IMR-90 (cell line): ENCODE data around the gene DCP1A. TPM values are rescaled to one million over a fixed set of nuclear protein-coding genes. Genes with fewer than 3 reads are reported as not detected.

Source experiments
- ATAC-seq: fragments of 200-7000 bp; cut with Tn5 transposase; 2 replicates; pipeline ENCODE4 v1.9.1; 2020; ENCODE audit warnings: low read depth, mild to moderate bottlenecking, moderate library complexity
- BruUV-seq: library from RNA; stranded (reverse); fragments of 400-500 nt; replicated peaks from 2 replicates; lab custom pipeline; 2021; lab: Mats Ljungman, UMichigan
- CTCF ChIA-PET: fragments of 300-600 bp; formaldehyde crosslinking; extraction: SDS; loops from one replicate; lab custom pipeline; 2021; ENCODE audit warnings: antibody characterized with exemption; lab: Yijun Ruan, JAX
- POLR2A ChIA-PET: fragments of 300-600 bp; sonication (Branson Sonifier 250); formaldehyde crosslinking; loops from one replicate; lab custom pipeline; 2022; ENCODE audit warnings: antibody characterized with exemption; ENCODE audit not compliant: unreplicated experiment; lab: Charles Lee
- DNase-seq: peaks from one replicate; pipeline ENCODE4 v3.0.0; 2013
- H2AFZ ChIP-seq: replicated peaks from 2 replicates; pipeline ENCODE3; 2013; ENCODE audit warnings: low read length, mild to moderate bottlenecking; ENCODE audit not compliant: poor library complexity
- H2AK5ac ChIP-seq: 2 replicates; pipeline ENCODE4 v1.6.1; 2013; ENCODE audit warnings: low read depth, low read length, inconsistent platforms
- H2AK9ac ChIP-seq: replicated peaks from 2 replicates; pipeline ENCODE3; 2013; ENCODE audit warnings: mild to moderate bottlenecking, low read depth, low read length, moderate library complexity; ENCODE audit not compliant: poor library complexity
- H2BK120ac ChIP-seq: 2 replicates; pipeline ENCODE4 v1.6.1; 2013; ENCODE audit warnings: low read depth, low read length, inconsistent platforms
- H2BK15ac ChIP-seq: 3 replicates; pipeline ENCODE4 v1.6.1; 2013; ENCODE audit warnings: low read depth, low read length, inconsistent platforms
- H2BK20ac ChIP-seq: 2 replicates; pipeline ENCODE4 v1.6.1; 2013; ENCODE audit warnings: low read depth, mild to moderate bottlenecking, inconsistent platforms, low read length, moderate library complexity
- H2BK5ac ChIP-seq: 2 replicates; pipeline ENCODE4 v1.6.1; 2013; ENCODE audit warnings: mild to moderate bottlenecking, low read depth, low read length, inconsistent platforms; ENCODE audit not compliant: poor library complexity, severe bottlenecking
- H3K14ac ChIP-seq: replicated peaks from 2 replicates; pipeline ENCODE4 v1.6.1; 2013; ENCODE audit warnings: low read depth, low read length, inconsistent platforms
- H3K18ac ChIP-seq: 2 replicates; pipeline ENCODE4 v1.6.1; 2013; ENCODE audit warnings: low read depth, low read length, control low read depth
- H3K23ac ChIP-seq: 2 replicates; pipeline ENCODE4 v1.6.1; 2013; ENCODE audit warnings: low read depth, low read length, inconsistent platforms
- H3K27ac ChIP-seq: 2 replicates; pipeline ENCODE4 v1.5.1; 2013; ENCODE audit warnings: mild to moderate bottlenecking, control low read depth, low read length; ENCODE audit not compliant: insufficient read depth
- H3K27me3 ChIP-seq: 2 replicates; pipeline ENCODE4 v1.6.1; 2013; ENCODE audit warnings: low read length; ENCODE audit not compliant: control insufficient read depth, insufficient read depth
- H3K36me3 ChIP-seq: 2 replicates; pipeline ENCODE4 v1.6.1; 2013; ENCODE audit warnings: low read length, mixed read lengths; ENCODE audit not compliant: control insufficient read depth, insufficient read depth
- H3K4ac ChIP-seq: 2 replicates; pipeline ENCODE4 v1.6.1; 2013; ENCODE audit warnings: low read depth, low read length, inconsistent platforms
- H3K4me1 ChIP-seq: 2 replicates; pipeline ENCODE4 v1.6.1; 2013; ENCODE audit warnings: low read length, mixed read lengths; ENCODE audit not compliant: control insufficient read depth, insufficient read depth
- H3K4me2 ChIP-seq: 2 replicates; pipeline ENCODE4 v1.6.1; 2013; ENCODE audit warnings: low read depth, mild to moderate bottlenecking, control low read depth, low read length, moderate library complexity
- H3K4me3 ChIP-seq: 2 replicates; pipeline ENCODE4 v1.5.1; 2013; ENCODE audit warnings: low read depth, mild to moderate bottlenecking, control low read depth, low read length, moderate library complexity; ENCODE audit not compliant: insufficient read depth
- H3K56ac ChIP-seq: 2 replicates; pipeline ENCODE4 v1.6.1; 2013; ENCODE audit warnings: low read length, inconsistent platforms; ENCODE audit not compliant: insufficient read depth; ENCODE audit errors: extremely low read depth
- H3K79me1 ChIP-seq, 2 experiments: 2 replicates each; pipeline ENCODE4 v1.6.1; 2013; ENCODE audit warnings: low read length in 2 of 2, inconsistent platforms in 1 of 2, low read depth in 1 of 2
- H3K9ac ChIP-seq: 2 replicates; pipeline ENCODE4 v1.6.1; 2013; ENCODE audit warnings: low read depth, low read length, control low read depth
- H3K9me1 ChIP-seq: 2 replicates; pipeline ENCODE4 v1.6.1; 2013; ENCODE audit warnings: low read length, inconsistent platforms; ENCODE audit not compliant: insufficient read depth
- H3K9me3 ChIP-seq: 2 replicates; pipeline ENCODE4 v1.6.1; 2013; ENCODE audit warnings: low read length; ENCODE audit not compliant: control insufficient read depth, insufficient read depth
- H4K20me1 ChIP-seq: 2 replicates; pipeline ENCODE4 v1.6.1; 2013; ENCODE audit warnings: low read length, inconsistent platforms; ENCODE audit not compliant: insufficient read depth
- H4K5ac ChIP-seq: 2 replicates; pipeline ENCODE4 v1.6.1; 2013; ENCODE audit warnings: mild to moderate bottlenecking, low read depth, low read length, control low read depth
- H4K8ac ChIP-seq, 2 experiments: 2 replicates each; pipeline ENCODE4 v1.6.1; 2013; ENCODE audit warnings: low read depth in 2 of 2, low read length in 2 of 2, control low read depth in 1 of 2, inconsistent platforms in 1 of 2
- H4K91ac ChIP-seq: 2 replicates; pipeline ENCODE4 v1.6.1; 2013; ENCODE audit warnings: low read depth, low read length, inconsistent platforms; ENCODE audit not compliant: insufficient read depth
- BHLHE40 ChIP-seq: fragments of 150-350 bp; IDR thresholded peaks from 2 replicates; pipeline ENCODE4 v1.6.1; 2016; ENCODE audit warnings: mild to moderate bottlenecking, low read depth, low read length
- CEBPB ChIP-seq: IDR thresholded peaks from 2 replicates; pipeline ENCODE4 v1.6.1; 2012; ENCODE audit warnings: low read depth, low read length, improper control_type of control experiment
- CHD1 ChIP-seq: IDR thresholded peaks from 2 replicates; pipeline ENCODE4 v1.6.1; 2012; ENCODE audit warnings: low read depth, low read length, improper control_type of control experiment
- CTCF ChIP-seq: conservative IDR thresholded peaks from 2 replicates; pipeline ENCODE4 v1.5.1; 2012; ENCODE audit warnings: mild to moderate bottlenecking, low read depth, low read length, improper control_type of control experiment
- ELK1 ChIP-seq: fragments of 150-350 bp; IDR thresholded peaks from 2 replicates; pipeline ENCODE4 v1.6.1; 2016; ENCODE audit warnings: low read depth, mild to moderate bottlenecking, low read length, moderate library complexity, borderline replicate concordance
- FOS ChIP-seq: fragments of 150-350 bp; IDR thresholded peaks from 2 replicates; pipeline ENCODE4 v1.6.1; 2016; ENCODE audit warnings: low read depth, low read length
- MAFK ChIP-seq: IDR thresholded peaks from 2 replicates; pipeline ENCODE4 v1.6.1; 2012; ENCODE audit warnings: low read depth, low read length, improper control_type of control experiment
- MAZ ChIP-seq: IDR thresholded peaks from 2 replicates; pipeline ENCODE4 v1.6.1; 2012; ENCODE audit warnings: low read depth, mild to moderate bottlenecking, low read length, improper control_type of control experiment, moderate library complexity, borderline replicate concordance
- MXI1 ChIP-seq: IDR thresholded peaks from 2 replicates; pipeline ENCODE4 v1.6.1; 2012; ENCODE audit warnings: low read depth, mild to moderate bottlenecking, low read length, moderate library complexity, borderline replicate concordance
- NFE2L2 ChIP-seq: fragments of 150-350 bp; IDR thresholded peaks from 2 replicates; pipeline ENCODE4 v1.6.1; 2016; ENCODE audit warnings: low read depth, mild to moderate bottlenecking, low read length
- POLR2A ChIP-seq: IDR thresholded peaks from 2 replicates; pipeline ENCODE4 v1.6.1; 2012; ENCODE audit warnings: mild to moderate bottlenecking, low read depth, low read length
- RAD21 ChIP-seq: IDR thresholded peaks from 2 replicates; pipeline ENCODE4 v1.6.1; 2012; ENCODE audit warnings: low read length, improper control_type of control experiment
- RCOR1 ChIP-seq: IDR thresholded peaks from 2 replicates; pipeline ENCODE4 v1.6.1; 2012; ENCODE audit warnings: mild to moderate bottlenecking, low read length, improper control_type of control experiment; ENCODE audit not compliant: insufficient replicate concordance
- RFX5 ChIP-seq: IDR thresholded peaks from 2 replicates; pipeline ENCODE4 v1.8.0; 2012; ENCODE audit warnings: low read depth, mild to moderate bottlenecking, low read length, moderate library complexity
- SMC3 ChIP-seq: fragments of 150-350 bp; IDR thresholded peaks from 2 replicates; pipeline ENCODE4 v1.6.1; 2016; ENCODE audit warnings: low read depth, mild to moderate bottlenecking, antibody characterized with exemption, low read length, moderate library complexity
- USF2 ChIP-seq: fragments of 150-350 bp; IDR thresholded peaks from 2 replicates; pipeline ENCODE4 v1.6.1; 2017; ENCODE audit warnings: mild to moderate bottlenecking, antibody characterized with exemption, low read length, low read depth
- WGBS, 2 experiments: methylation state at CpG; one replicate each; pipeline versions ENCODE4 v1.1.5 to v1.1.7; 2013; ENCODE audit warnings: missing lambda C conversion rate in 2 of 2; ENCODE audit not compliant: insufficient read length in 1 of 2; ENCODE audit errors: extremely low coverage in 2 of 2; 5-methylcytosine and 5-hydroxymethylcytosine counted together
- dilution Hi-C: fragments of 300-500 bp; cut with HindIII; formaldehyde crosslinking; loops from one replicate; pipeline ENCODE4 v1.14.3; 2018; ENCODE audit warnings: low sequenced_read_pairs; ENCODE audit not compliant: unreplicated experiment
- in situ Hi-C: fragments of 300-500 bp; cut with MboI; formaldehyde crosslinking; loops from 3 replicates; pipeline ENCODE4 v1.14.3; 2019; ENCODE audit warnings: low sequenced_read_pairs, inconsistent platforms, mixed read lengths
- intact Hi-C: fragments of 100-400 bp; cut with micrococcal nuclease; formaldehyde crosslinking; loops from 2 replicates; pipeline ENCODE4 v1.10.0; 2022
- polyA plus RNA-seq, 3 experiments: library from polyadenylated mRNA; depleted of rRNA; stranded (reverse); fragments of >200 nt; gene quantifications; 2 replicates each; pipeline ENCODE4 v1.2.3, GENCODE V29; 2012; ENCODE audit warnings: low replicate concordance in 1 of 3
- total RNA-seq: library from RNA; depleted of rRNA; stranded (reverse); fragments of >200 nt; gene quantifications from 2 replicates; pipeline ENCODE4 v1.2.3, GENCODE V29; 2012

DCP1A gene
- total and polyA plus RNA-seq, 2 of the 4 experiments (the other 2 are of a cell fraction): 13.2 to 30.1 TPM

- Histone ChIP-seq H3K79me1 (peaks cover 3 to 17% of the 10 kb centered on the region in 2 experiments; a peak in 1 of 4 replicates), H2BK5ac (no peak overlapping the region), H2AK5ac (no peak overlapping the region), H4K20me1 (peaks cover 3% of the 10 kb centered on the region; the same call in 1 of the 2 replicates), H4K8ac (no peak overlapping the region), H3K4me1 (peaks cover 2% of the 10 kb centered on the region; the same call in 1 of the 2 replicates), H2AK9ac (no peak overlapping the region), H2AFZ (no peak overlapping the region), H3K23ac (no peak overlapping the region), H3K18ac (no peak overlapping the region), H3K27me3 (no peaks in the 10 kb centered on the region), H3K4ac (no peak overlapping the region), H3K9me1 (no peaks in the 10 kb centered on the region), H2BK20ac (no peak overlapping the region), H2BK15ac (no peak overlapping the region), H3K27ac (no peak overlapping the region), H3K14ac (no peak overlapping the region), H2BK120ac (no peak overlapping the region), H4K5ac (no peak overlapping the region), H3K4me2 (no peak overlapping the region), H3K36me3 (peaks cover 16% of the 10 kb centered on the region), H3K9ac (no peak overlapping the region), H3K56ac (no peak overlapping the region), H3K4me3 (no peak overlapping the region), H4K91ac (no peak overlapping the region), H3K9me3 (no peaks in the 10 kb centered on the region)
- ChIA-PET CTCF (interaction anchor here (1.0 kb wide), 1 partner anchor 409 kb away, joined by 3 read pairs; no protein-coding TSS in a partner anchor), POLR2A (no interaction called here)
- ATAC-seq (no peak), DNase-seq (no peak)
- in situ Hi-C loops (loop anchor here (5.0 kb wide), 1 partner anchor 411 kb away; no protein-coding TSS in a partner anchor), dilution Hi-C loops (no loop called here), intact Hi-C loops (no loop called here)
- no CpG with 5 or more reads among the region's 3 CpGs for WGBS, 2 experiments
- TF ChIP-seq CEBPB: no peak
- no peak for TF ChIP-seq BHLHE40
- no peak for TF ChIP-seq FOS
- no peak for TF ChIP-seq MAZ
- TF ChIP-seq RAD21: no peak
- TF ChIP-seq CTCF: no peak
- no peak for TF ChIP-seq USF2
- no peak for TF ChIP-seq RFX5
- TF ChIP-seq SMC3: no peak
- no peak for TF ChIP-seq ELK1
- TF ChIP-seq POLR2A: no peak
- no peak for TF ChIP-seq RCOR1
- no peak for TF ChIP-seq MXI1
- no peak for TF ChIP-seq CHD1
- TF ChIP-seq NFE2L2: no peak
- TF ChIP-seq MAFK: no peak
- no TSS peak for BruUV-seq
Observed at GRCh38 chr3:53300826-53301225, 46.5 kb downstream of the DCP1A start.
